Hepatocyte (in vitro differentiated cells): ENCODE measurements around the gene OSCP1.

Experiments
- EZH2 ChIP-seq: fragments of 200-600 bp; sonication (generic); IDR thresholded peaks from 2 replicates; pipeline ENCODE4 v1.6.1; 2016; ENCODE audit warnings: antibody characterized with exemption, mild to moderate bottlenecking, borderline replicate concordance
- EZH2phosphoT487 ChIP-seq: fragments of 200-600 bp; sonication (generic); IDR thresholded peaks from one replicate; pipeline ENCODE4 v1.6.1; 2018; ENCODE audit warnings: antibody characterized with exemption, mild to moderate bottlenecking, low read depth, moderate library complexity; ENCODE audit not compliant: unreplicated experiment, severe bottlenecking
- TF ChIP-seq, protein P1 (sequence below): fragments of 200-600 bp; sonication (generic); IDR thresholded peaks from 2 replicates; pipeline ENCODE4 v1.5.1; 2016; ENCODE audit warnings: antibody characterized with exemption, mild to moderate bottlenecking; ENCODE audit not compliant: poor library complexity

DNA sequence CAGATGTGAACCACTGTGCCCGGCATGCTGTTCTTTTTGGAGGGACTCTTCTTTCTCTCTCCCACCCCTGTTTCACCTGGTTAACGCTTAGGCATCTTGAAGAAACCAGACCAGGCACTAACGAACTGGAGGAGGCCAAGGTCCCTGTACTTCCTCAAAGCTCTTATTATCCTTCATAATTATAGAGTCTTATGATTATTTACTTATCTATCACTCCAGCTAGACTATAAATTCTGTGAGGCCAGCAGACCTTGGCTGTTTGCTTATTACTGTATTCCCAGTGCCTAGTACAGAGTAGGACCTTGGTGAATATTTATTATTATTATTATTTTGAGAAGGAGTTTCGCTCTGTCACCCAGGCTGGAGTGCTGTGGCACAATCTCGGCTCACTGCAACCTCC is 26.7 kb upstream of the OSCP1 start:
- TF ChIP-seq, protein P1, sequence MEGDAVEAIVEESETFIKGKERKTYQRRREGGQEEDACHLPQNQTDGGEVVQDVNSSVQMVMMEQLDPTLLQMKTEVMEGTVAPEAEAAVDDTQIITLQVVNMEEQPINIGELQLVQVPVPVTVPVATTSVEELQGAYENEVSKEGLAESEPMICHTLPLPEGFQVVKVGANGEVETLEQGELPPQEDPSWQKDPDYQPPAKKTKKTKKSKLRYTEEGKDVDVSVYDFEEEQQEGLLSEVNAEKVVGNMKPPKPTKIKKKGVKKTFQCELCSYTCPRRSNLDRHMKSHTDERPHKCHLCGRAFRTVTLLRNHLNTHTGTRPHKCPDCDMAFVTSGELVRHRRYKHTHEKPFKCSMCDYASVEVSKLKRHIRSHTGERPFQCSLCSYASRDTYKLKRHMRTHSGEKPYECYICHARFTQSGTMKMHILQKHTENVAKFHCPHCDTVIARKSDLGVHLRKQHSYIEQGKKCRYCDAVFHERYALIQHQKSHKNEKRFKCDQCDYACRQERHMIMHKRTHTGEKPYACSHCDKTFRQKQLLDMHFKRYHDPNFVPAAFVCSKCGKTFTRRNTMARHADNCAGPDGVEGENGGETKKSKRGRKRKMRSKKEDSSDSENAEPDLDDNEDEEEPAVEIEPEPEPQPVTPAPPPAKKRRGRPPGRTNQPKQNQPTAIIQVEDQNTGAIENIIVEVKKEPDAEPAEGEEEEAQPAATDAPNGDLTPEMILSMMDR: no peak
- TF ChIP-seq EZH2phosphoT487 (no peak), EZH2 (no peak)
